MM.1S (cell line): Measurements from ENCODE around the gene ERICH3.

Experiments
- EZH2phosphoT487 ChIP-seq: fragments of 300-600 bp; sonication (generic); IDR thresholded peaks from 2 replicates; pipeline ENCODE4 v1.6.1; 2018; ENCODE audit warnings: antibody characterized with exemption, low read length
- TF ChIP-seq, protein P1 (sequence below): fragments of 300-600 bp; sonication (generic); IDR thresholded peaks from 2 replicates; pipeline ENCODE4 v1.5.1; 2016; ENCODE audit warnings: antibody characterized with exemption, low read length, mixed read lengths

DNA sequence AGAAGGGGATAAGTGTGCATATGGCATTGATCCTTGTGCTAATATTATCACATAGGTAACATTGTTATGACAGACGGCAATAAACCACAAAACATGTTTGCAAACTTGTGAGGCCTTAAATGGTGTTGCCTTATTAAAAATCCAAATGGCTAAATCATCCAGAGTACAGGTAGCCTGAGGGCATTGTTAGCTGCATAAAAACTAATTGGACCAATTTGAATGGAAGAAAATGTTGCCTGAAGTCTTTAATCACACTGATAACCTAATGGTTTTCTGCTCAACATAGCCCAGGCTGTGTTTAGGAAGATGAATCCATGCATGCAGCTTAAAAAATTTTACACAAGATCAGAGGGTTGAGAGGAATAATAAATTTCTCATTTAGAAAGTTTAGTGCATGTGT, 141.8 kb downstream of the ERICH3 start:
- TF ChIP-seq, protein P1, sequence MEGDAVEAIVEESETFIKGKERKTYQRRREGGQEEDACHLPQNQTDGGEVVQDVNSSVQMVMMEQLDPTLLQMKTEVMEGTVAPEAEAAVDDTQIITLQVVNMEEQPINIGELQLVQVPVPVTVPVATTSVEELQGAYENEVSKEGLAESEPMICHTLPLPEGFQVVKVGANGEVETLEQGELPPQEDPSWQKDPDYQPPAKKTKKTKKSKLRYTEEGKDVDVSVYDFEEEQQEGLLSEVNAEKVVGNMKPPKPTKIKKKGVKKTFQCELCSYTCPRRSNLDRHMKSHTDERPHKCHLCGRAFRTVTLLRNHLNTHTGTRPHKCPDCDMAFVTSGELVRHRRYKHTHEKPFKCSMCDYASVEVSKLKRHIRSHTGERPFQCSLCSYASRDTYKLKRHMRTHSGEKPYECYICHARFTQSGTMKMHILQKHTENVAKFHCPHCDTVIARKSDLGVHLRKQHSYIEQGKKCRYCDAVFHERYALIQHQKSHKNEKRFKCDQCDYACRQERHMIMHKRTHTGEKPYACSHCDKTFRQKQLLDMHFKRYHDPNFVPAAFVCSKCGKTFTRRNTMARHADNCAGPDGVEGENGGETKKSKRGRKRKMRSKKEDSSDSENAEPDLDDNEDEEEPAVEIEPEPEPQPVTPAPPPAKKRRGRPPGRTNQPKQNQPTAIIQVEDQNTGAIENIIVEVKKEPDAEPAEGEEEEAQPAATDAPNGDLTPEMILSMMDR = no peak
- no peak for TF ChIP-seq EZH2phosphoT487
